ENCODE data around the gene KIF3A. TPM values are rescaled to one million over a fixed set of nuclear protein-coding genes. Genes with fewer than 3 reads are reported as not detected.

KIF3A gene
- polyA plus RNA-seq, 1 donor from 2014 or later = 94.4 TPM

DNA sequence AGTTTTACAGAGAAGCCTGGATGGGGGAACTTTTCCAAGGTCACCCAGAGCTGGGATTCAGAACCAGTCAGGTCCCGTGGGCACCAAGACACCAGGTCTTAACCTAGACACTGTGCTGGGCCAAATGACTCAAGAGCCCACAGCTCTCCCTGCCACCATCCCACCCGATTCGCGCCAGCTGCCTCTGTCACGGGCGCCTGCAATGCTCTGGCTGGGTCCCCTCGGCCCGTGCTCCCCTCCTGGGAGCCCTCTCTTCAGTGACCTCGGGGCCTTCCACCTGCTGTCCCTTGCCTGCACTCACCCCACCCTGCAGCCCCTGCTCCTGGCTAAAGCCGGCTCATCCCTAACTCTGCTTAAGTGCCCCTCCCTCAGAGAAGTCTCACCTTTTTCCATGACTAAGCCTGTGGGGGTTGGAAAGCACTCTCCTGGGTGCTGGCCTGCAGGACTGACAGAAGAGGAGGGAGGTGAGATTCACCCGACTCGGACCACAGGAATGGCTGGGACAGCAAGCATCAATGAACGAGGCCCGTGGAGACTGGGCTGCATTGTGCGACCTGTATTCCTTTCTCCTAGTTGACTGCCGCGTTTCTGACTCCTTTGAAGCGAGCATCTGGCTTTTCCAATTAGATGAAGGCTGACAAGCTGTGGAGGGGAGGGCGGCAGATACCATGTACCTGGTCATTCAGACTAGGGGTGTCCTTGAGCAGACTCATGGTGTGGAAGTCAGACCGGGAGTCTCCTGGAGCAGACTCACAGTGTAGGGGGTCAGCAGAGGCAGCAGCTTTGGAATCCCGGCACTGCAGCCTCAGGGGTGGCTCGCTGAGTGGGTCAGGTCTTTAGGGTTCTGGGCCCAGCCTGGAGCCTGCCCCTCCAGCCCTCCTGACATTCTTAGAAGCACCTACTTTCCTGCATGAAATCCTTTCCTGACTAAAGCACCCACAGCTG is 69.3 kb downstream of the KIF3A start:
- H3F3A ChIP-seq (ENCODE audit: insufficient read depth, low read length, poor library complexity, severe bottlenecking) = no peaks in the 10 kb centered on the region
- H3K9ac ChIP-seq (ENCODE audit: low read length) = no peak overlapping the region
- no peaks in the 10 kb centered on the region for H3K36me3 ChIP-seq (ENCODE audit: insufficient read depth, low read length)
- no peaks in the 10 kb centered on the region for H3K27me3 ChIP-seq (ENCODE audit: insufficient read depth, low read depth, low read length)
- no peaks in the 10 kb centered on the region for H3K79me2 ChIP-seq (replicated peaks; ENCODE audit: insufficient read depth, low read length)
- no peak overlapping the region for H3K4me3 ChIP-seq (ENCODE audit: low read length)
- no peaks in the 10 kb centered on the region for H4K20me1 ChIP-seq (ENCODE audit: insufficient read depth)
- no peaks in the 10 kb centered on the region for H3K9me3 ChIP-seq (ENCODE audit: low read length)
- no peak overlapping the region for H3K4me2 ChIP-seq (ENCODE audit: low read length)
- no peak for TF ChIP-seq SMC3 (conservative IDR thresholded peaks at IDR 0.05; ENCODE audit: poor library complexity)
- no peak for TF ChIP-seq EZH2 (IDR thresholded peaks at IDR 0.05; ENCODE audit: borderline replicate concordance, insufficient read depth, low read length, poor library complexity, severe bottlenecking)
- no peak for TF ChIP-seq MXI1 (conservative IDR thresholded peaks at IDR 0.05; ENCODE audit: poor library complexity, severe bottlenecking)
- no peak for TF ChIP-seq REST (IDR thresholded peaks at IDR 0.05; ENCODE audit: borderline replicate concordance)
- TF ChIP-seq TAF1 (IDR thresholded peaks at IDR 0.05; ENCODE audit: low read depth) = no peak
- no peak for TF ChIP-seq RAD21 (conservative IDR thresholded peaks at IDR 0.05)
- no peak for TF ChIP-seq EP300 (conservative IDR thresholded peaks at IDR 0.05; ENCODE audit: poor library complexity, severe bottlenecking)
- TF ChIP-seq CTCF (IDR thresholded peaks at IDR 0.05; ENCODE audit: poor library complexity, severe bottlenecking) = no peak
- TF ChIP-seq POLR2AphosphoS5 (IDR thresholded peaks at IDR 0.05) = no peak
- no peaks in the 10 kb centered on the region for H3K9me2 ChIP-seq (ENCODE audit: insufficient read depth, low read length)
- H3K27ac ChIP-seq (ENCODE audit: low read length) = no peak overlapping the region
- no peak overlapping the region for H2AFZ ChIP-seq (ENCODE audit: low read depth, low read length)

GRCh38 chr5:132667309-132667708 is 70.0 kb downstream of the KIF3A start:
- Histone ChIP-seq H3K9me3 (ENCODE audit: low read length) (no peaks in the 10 kb centered on the region), H2AFZ (ENCODE audit: low read depth, low read length) (no peak overlapping the region), H3K9ac (ENCODE audit: low read length) (no peak overlapping the region), H3K27me3 (ENCODE audit: insufficient read depth, low read depth, low read length) (no peaks in the 10 kb centered on the region), H4K20me1 (ENCODE audit: insufficient read depth) (no peaks in the 10 kb centered on the region), H3K4me2 (ENCODE audit: low read length) (no peak overlapping the region), H3K36me3 (ENCODE audit: insufficient read depth, low read length) (no peaks in the 10 kb centered on the region), H3F3A (ENCODE audit: insufficient read depth, low read length, poor library complexity, severe bottlenecking) (no peaks in the 10 kb centered on the region), H3K9me2 (ENCODE audit: insufficient read depth, low read length) (no peaks in the 10 kb centered on the region), H3K27ac (ENCODE audit: low read length) (no peak overlapping the region), H3K4me3 (ENCODE audit: low read length) (no peak overlapping the region), H3K79me2 (replicated peaks; ENCODE audit: insufficient read depth, low read length) (no peaks in the 10 kb centered on the region)
- TF ChIP-seq TAF1 (IDR thresholded peaks at IDR 0.05; ENCODE audit: low read depth) (no peak), REST (IDR thresholded peaks at IDR 0.05; ENCODE audit: borderline replicate concordance) (no peak), EP300 (conservative IDR thresholded peaks at IDR 0.05; ENCODE audit: poor library complexity, severe bottlenecking) (no peak), CTCF (IDR thresholded peaks at IDR 0.05; ENCODE audit: poor library complexity, severe bottlenecking) (no peak), RAD21 (conservative IDR thresholded peaks at IDR 0.05) (no peak), POLR2AphosphoS5 (IDR thresholded peaks at IDR 0.05) (no peak), SMC3 (conservative IDR thresholded peaks at IDR 0.05; ENCODE audit: poor library complexity) (no peak), MXI1 (conservative IDR thresholded peaks at IDR 0.05; ENCODE audit: poor library complexity, severe bottlenecking) (no peak), EZH2 (IDR thresholded peaks at IDR 0.05; ENCODE audit: borderline replicate concordance, insufficient read depth, low read length, poor library complexity, severe bottlenecking) (no peak)

Data from neural cell (in vitro differentiated cells).